Neural progenitor cell (in vitro differentiated cells): ENCODE measurements around the gene MAMLD1. TPM values are rescaled to one million over a fixed set of nuclear protein-coding genes. Genes with fewer than 3 reads are reported as not detected.

Experiments used
- DNase-seq: peaks from one replicate; pipeline ENCODE4 v3.0.0-alpha.2; 2016; ENCODE audit warnings: low spot score
- H2AFZ ChIP-seq: fragments of 200-600 bp; sonication (generic); replicated peaks from 2 replicates; pipeline ENCODE4 v1.6.1; 2016; ENCODE audit warnings: antibody characterized with exemption
- H3F3A ChIP-seq: fragments of 200-600 bp; sonication (generic); 2 replicates; pipeline ENCODE4 v1.6.1; 2016; ENCODE audit warnings: antibody characterized with exemption, low read depth
- H3K27ac ChIP-seq: fragments of 200-600 bp; sonication (generic); 2 replicates; pipeline ENCODE4 v1.5.1; 2016; ENCODE audit warnings: mild to moderate bottlenecking
- H3K27me3 ChIP-seq: fragments of 200-600 bp; sonication (generic); 2 replicates; pipeline ENCODE4 v1.6.1; 2016; ENCODE audit warnings: mild to moderate bottlenecking, moderate library complexity
- H3K36me3 ChIP-seq: fragments of 200-600 bp; sonication (generic); 2 replicates; pipeline ENCODE4 v1.5.1; 2016
- H3K4me1 ChIP-seq: fragments of 200-600 bp; sonication (generic); 2 replicates; pipeline ENCODE4 v1.6.1; 2016; ENCODE audit warnings: mixed run types
- H3K4me2 ChIP-seq: fragments of 200-600 bp; sonication (generic); 2 replicates; pipeline ENCODE4 v1.6.1; 2016
- H3K4me3 ChIP-seq: fragments of 200-600 bp; sonication (generic); 2 replicates; pipeline ENCODE4 v1.5.1; 2016
- H3K79me2 ChIP-seq: fragments of 200-600 bp; sonication (generic); 2 replicates; pipeline ENCODE4 v1.6.1; 2016; ENCODE audit warnings: low read depth
- H3K9ac ChIP-seq: fragments of 200-600 bp; sonication (generic); 2 replicates; pipeline ENCODE4 v1.6.1; 2016
- H3K9me3 ChIP-seq: fragments of 200-600 bp; sonication (generic); 2 replicates; pipeline ENCODE4 v1.5.1; 2016; ENCODE audit warnings: low read depth
- H4K20me1 ChIP-seq: fragments of 200-600 bp; sonication (generic); 2 replicates; pipeline ENCODE4 v1.6.1; 2016; ENCODE audit warnings: low read depth
- H3K27ac Mint-ChIP-seq: 3 replicates; pipeline ENCODE4 v1.8.0; 2021; ENCODE audit warnings: mixed read lengths
- H3K27me3 Mint-ChIP-seq: 2 replicates; pipeline ENCODE4 v1.8.0; 2022; ENCODE audit warnings: low read depth, mild to moderate bottlenecking, inconsistent platforms, moderate library complexity, mixed read lengths; ENCODE audit not compliant: insufficient read depth
- H3K36me3 Mint-ChIP-seq: 3 replicates; pipeline ENCODE4 v1.8.0; 2021; ENCODE audit warnings: mixed read lengths
- H3K4me1 Mint-ChIP-seq: 3 replicates; pipeline ENCODE4 v1.8.0; 2021; ENCODE audit warnings: mixed read lengths
- H3K4me3 Mint-ChIP-seq: 3 replicates; pipeline ENCODE4 v1.8.0; 2021; ENCODE audit warnings: mild to moderate bottlenecking, moderate library complexity, mixed read lengths
- H3K9me3 Mint-ChIP-seq: 3 replicates; pipeline ENCODE4 v1.8.0; 2020; ENCODE audit warnings: mixed read lengths
- CTCF ChIP-seq: fragments of 200-600 bp; sonication (generic); IDR thresholded peaks from 2 replicates; pipeline ENCODE4 v1.5.1; 2017; ENCODE audit warnings: antibody characterized with exemption, mild to moderate bottlenecking
- EZH2 ChIP-seq: fragments of 200-600 bp; sonication (generic); IDR thresholded peaks from 2 replicates; pipeline ENCODE4 v1.6.1; 2017; ENCODE audit warnings: antibody characterized with exemption, mild to moderate bottlenecking, moderate library complexity
- EZH2phosphoT487 ChIP-seq: fragments of 200-600 bp; sonication (generic); IDR thresholded peaks from 2 replicates; pipeline ENCODE4 v1.6.1; 2017; ENCODE audit warnings: antibody characterized with exemption
- total RNA-seq: library from RNA; depleted of rRNA; stranded (reverse); fragments of >200 nt; gene quantifications from 2 replicates; pipeline ENCODE4 v1.2.3, GENCODE V29; 2015; ENCODE audit warnings: low replicate concordance

MAMLD1 gene
- total RNA-seq, 1 donor from 2014 or later = not detected

DNA sequence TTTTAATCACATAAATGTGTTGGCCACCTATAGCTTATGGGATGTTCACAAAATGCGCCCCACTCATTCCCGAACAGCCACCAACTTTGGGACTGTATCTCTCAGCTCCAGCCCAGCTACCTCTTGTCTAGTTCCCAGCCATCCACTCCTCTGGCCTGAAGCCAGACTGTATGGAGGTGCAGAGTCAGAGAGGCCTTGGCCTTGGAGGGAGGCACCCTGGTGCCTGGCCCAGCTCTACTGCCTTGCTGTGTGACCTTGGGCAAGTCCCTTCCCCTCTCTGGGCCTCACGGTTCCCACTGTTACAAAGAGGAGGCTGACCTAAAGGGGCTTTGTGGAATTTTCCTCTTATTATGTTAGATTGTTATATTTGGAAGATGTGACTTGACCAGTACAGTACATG lies 13.9 kb downstream of the MAMLD1 start:
- Mint-ChIP-seq H3K27me3 (peaks cover 5% of the 10 kb centered on the region), H3K4me1 (peaks cover 47% of the 10 kb centered on the region), H3K27ac (no peak overlapping the region), H3K4me3 (no peak overlapping the region), H3K36me3 (no peaks in the 10 kb centered on the region), H3K9me3 (peaks cover 6% of the 10 kb centered on the region)
- peaks cover 4% of the 10 kb centered on the region for H3K9me3 ChIP-seq
- no peaks in the 10 kb centered on the region for H3K36me3 ChIP-seq
- no peaks in the 10 kb centered on the region for H3K27me3 ChIP-seq
- H3F3A ChIP-seq = no peaks in the 10 kb centered on the region
- no peak for DNase-seq
- no peak overlapping the region for H3K27ac ChIP-seq
- H3K4me1 ChIP-seq = peaks cover 6% of the 10 kb centered on the region
- H4K20me1 ChIP-seq = no peaks in the 10 kb centered on the region
- no peak overlapping the region for H3K4me3 ChIP-seq
- TF ChIP-seq EZH2phosphoT487 (no peak), CTCF (no peak), EZH2 (no peak)
- no peak overlapping the region for H3K4me2 ChIP-seq
- no peaks in the 10 kb centered on the region for H3K79me2 ChIP-seq
- H2AFZ ChIP-seq = no peak overlapping the region
- no peak overlapping the region for H3K9ac ChIP-seq

- Histone ChIP-seq H3K27me3 (no peaks in the 10 kb centered on the region), H4K20me1 (no peaks in the 10 kb centered on the region), H3K4me3 (no peak overlapping the region), H3F3A (no peaks in the 10 kb centered on the region), H2AFZ (no peak overlapping the region), H3K9me3 (no peaks in the 10 kb centered on the region), H3K27ac (no peak overlapping the region), H3K79me2 (no peaks in the 10 kb centered on the region), H3K4me1 (no peaks in the 10 kb centered on the region), H3K4me2 (no peak overlapping the region), H3K36me3 (no peaks in the 10 kb centered on the region), H3K9ac (no peak overlapping the region)
- no peak for TF ChIP-seq EZH2
- TF ChIP-seq CTCF = no peak
- TF ChIP-seq EZH2phosphoT487 = no peak
- H3K27me3 Mint-ChIP-seq = no peaks in the 10 kb centered on the region
- H3K4me1 Mint-ChIP-seq = no peaks in the 10 kb centered on the region
- no peak overlapping the region for H3K4me3 Mint-ChIP-seq
- H3K27ac Mint-ChIP-seq = no peak overlapping the region
- no peak for DNase-seq
- no peaks in the 10 kb centered on the region for H3K36me3 Mint-ChIP-seq
- peaks cover 1% of the 10 kb centered on the region for H3K9me3 Mint-ChIP-seq
Measured at GRCh38 chrX:150405006-150405405, 41.9 kb downstream of the MAMLD1 start.

GRCh38 chrX:150405576-150405975 lies 42.5 kb downstream of the MAMLD1 start:
- Histone ChIP-seq H3K9me3 (no peaks in the 10 kb centered on the region), H3K4me2 (no peak overlapping the region), H3K4me3 (no peak overlapping the region), H3K79me2 (no peaks in the 10 kb centered on the region), H3K36me3 (no peaks in the 10 kb centered on the region), H4K20me1 (no peaks in the 10 kb centered on the region), H3F3A (no peaks in the 10 kb centered on the region), H3K27me3 (no peaks in the 10 kb centered on the region), H3K9ac (no peak overlapping the region), H2AFZ (no peak overlapping the region), H3K27ac (no peak overlapping the region), H3K4me1 (no peaks in the 10 kb centered on the region)
- Mint-ChIP-seq H3K36me3 (no peaks in the 10 kb centered on the region), H3K9me3 (no peaks in the 10 kb centered on the region), H3K4me3 (no peak overlapping the region), H3K27me3 (no peaks in the 10 kb centered on the region), H3K27ac (no peak overlapping the region), H3K4me1 (no peaks in the 10 kb centered on the region)
- TF ChIP-seq CTCF (peak; percentile 14), EZH2phosphoT487 (no peak)
- no peak for DNase-seq

- DNase-seq = no peak
- no peaks in the 10 kb centered on the region for H3K4me1 ChIP-seq
- TF ChIP-seq EZH2phosphoT487 (no peak), EZH2 (no peak), CTCF (no peak)
- no peaks in the 10 kb centered on the region for H3K36me3 ChIP-seq
- no peaks in the 10 kb centered on the region for H3K27me3 ChIP-seq
- no peaks in the 10 kb centered on the region for H3K9me3 Mint-ChIP-seq
- no peak overlapping the region for H3K9ac ChIP-seq
- H4K20me1 ChIP-seq = no peaks in the 10 kb centered on the region
- H3K27me3 Mint-ChIP-seq = no peaks in the 10 kb centered on the region
- H3K4me3 Mint-ChIP-seq = no peak overlapping the region
- no peaks in the 10 kb centered on the region for H3K9me3 ChIP-seq
- H2AFZ ChIP-seq = no peak overlapping the region
- H3K4me1 Mint-ChIP-seq = no peaks in the 10 kb centered on the region
- no peak overlapping the region for H3K27ac ChIP-seq
- H3K4me3 ChIP-seq = no peak overlapping the region
- H3K27ac Mint-ChIP-seq = no peak overlapping the region
- no peaks in the 10 kb centered on the region for H3K79me2 ChIP-seq
- H3F3A ChIP-seq = no peaks in the 10 kb centered on the region
- H3K36me3 Mint-ChIP-seq = no peaks in the 10 kb centered on the region
- no peak overlapping the region for H3K4me2 ChIP-seq
Measured at GRCh38 chrX:150406596-150406995, 43.5 kb downstream of the MAMLD1 start.
